Jurkat, Clone E6-1 (cell line): ENCODE measurements around the gene LSAMP.

Experiments used
- DNase-seq: peaks from one replicate; pipeline ENCODE4 v3.0.0-alpha.2; 2011; ENCODE audit warnings: low read depth, low spot score
- H3K4me3 ChIP-seq: 2 replicates; pipeline ENCODE4 v1.5.1; 2011; ENCODE audit warnings: mild to moderate bottlenecking, low read length, control low read depth, moderate library complexity

The LSAMP gene

DNA sequence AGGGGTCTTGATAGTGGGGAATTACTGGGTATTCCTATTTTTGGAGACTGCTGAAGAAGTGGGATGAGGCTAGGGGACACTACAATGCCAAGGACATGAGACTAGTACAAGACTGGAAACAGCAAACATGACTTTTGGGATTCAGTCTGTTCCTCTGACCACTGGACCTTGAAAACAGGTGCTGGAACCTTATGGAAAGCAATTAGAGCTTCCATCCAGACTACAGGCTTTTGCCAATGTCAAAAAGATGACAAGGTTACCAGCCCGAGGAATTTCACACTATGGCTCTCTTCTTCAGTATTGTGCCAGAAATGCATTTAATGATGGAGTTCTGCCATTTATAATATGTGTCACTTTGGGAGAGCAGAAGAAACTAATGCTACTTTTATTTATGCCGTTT lies 539.4 kb downstream of the LSAMP start:
- no peak overlapping the region for H3K4me3 ChIP-seq
- no peak for DNase-seq

GRCh38 chr3:115903843-115904242 lies 541.4 kb downstream of the LSAMP start:
- DNase-seq, result no peak
- no peak overlapping the region for H3K4me3 ChIP-seq

GRCh38 chr3:115901008-115901407 lies 544.3 kb downstream of the LSAMP start:
- DNase-seq, result no peak
- H3K4me3 ChIP-seq, result no peak overlapping the region

- no peak for DNase-seq
- no peak overlapping the region for H3K4me3 ChIP-seq
Observed at GRCh38 chr3:115899535-115899934, 545.8 kb downstream of the LSAMP start.

DNA sequence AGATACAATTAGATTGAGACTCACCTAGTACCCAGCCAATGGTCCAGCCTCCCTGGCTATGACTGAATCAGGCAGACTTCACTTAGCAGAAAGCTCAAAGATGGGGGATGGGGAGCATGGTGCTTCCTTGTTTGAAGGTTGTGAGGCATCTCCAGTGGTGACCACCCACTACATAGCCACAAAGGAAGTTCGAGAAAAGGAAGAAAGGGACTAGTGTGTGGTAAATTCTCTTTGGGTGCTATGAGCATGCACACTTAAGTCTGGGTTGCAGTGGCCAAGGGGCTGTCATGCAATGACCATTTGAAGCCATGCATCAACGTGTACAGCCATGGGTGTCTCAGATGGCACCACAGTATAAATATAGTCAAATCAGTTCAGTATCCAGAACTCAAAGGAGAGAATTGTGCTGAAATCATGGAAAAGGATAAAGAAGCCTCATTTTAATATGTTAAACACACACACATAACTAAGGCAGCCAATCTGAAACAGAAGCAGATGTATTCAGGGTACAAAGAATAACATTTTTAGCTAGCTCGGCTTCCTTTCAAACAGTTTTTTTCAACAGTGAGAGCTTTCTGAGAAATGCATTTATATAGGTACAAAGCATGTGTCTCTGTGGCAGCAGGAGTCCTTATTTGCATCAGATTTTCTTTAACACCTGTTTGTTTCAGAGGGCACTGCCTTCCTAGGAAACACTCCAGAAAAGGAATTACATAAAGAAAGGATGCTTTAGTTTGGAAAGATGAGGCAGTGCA lies 546.5 kb downstream of the LSAMP start:
- H3K4me3 ChIP-seq, result no peak overlapping the region
- DNase-seq, result no peak

DNA sequence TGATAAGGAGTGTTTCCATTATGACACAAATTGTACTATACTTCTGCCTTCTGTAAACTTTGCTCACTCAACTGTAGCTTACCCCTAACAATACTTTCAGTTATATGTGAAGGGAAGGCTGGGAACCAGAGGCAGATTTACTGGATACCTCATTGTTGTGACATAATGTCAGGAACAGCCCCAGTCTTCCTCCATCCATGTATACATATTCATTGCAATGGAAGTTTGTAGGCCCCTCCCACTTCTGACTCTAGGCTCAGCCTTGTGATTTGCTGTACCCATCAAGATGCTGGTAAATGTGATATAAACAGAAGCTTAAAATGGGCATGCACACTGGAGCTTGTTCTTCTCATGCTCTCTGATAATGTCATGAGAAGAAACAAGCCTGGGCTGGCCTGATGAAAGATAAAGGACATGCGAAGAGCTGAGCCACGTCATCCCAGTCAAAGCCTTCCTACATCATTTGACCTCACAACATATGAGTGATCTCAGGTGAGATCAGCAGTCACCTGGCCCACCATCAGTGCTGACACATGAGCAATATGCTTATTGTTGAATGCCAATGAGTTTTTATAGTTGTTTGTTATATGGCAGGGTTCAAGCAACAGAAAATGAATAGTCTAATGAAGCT lies 554.2 kb downstream of the LSAMP start:
- DNase-seq, result no peak
- no peak overlapping the region for H3K4me3 ChIP-seq

GRCh38 chr3:115890579-115890978 lies 554.7 kb downstream of the LSAMP start:
- DNase-seq, result no peak
- no peak overlapping the region for H3K4me3 ChIP-seq

DNA sequence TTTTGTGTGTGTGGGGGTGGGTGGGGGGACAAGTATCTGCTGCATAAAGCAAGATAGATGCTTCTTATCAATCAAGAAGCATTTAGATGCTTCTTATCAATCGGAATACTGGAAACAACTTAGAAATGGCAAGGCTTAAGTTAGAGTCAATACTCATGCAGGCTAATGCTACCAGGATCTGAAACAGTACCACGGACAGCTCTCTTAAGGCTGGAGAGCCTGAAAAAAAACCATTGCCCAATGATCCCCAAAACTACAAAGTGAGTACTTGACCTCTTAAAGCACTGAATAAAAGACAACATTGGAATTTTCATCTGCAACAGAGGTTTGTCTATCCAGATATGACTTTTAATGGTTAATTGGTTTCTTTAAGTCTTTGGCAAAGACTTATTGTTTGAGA lies 559.7 kb downstream of the LSAMP start:
- no peak for DNase-seq
- H3K4me3 ChIP-seq, result no peak overlapping the region

DNA sequence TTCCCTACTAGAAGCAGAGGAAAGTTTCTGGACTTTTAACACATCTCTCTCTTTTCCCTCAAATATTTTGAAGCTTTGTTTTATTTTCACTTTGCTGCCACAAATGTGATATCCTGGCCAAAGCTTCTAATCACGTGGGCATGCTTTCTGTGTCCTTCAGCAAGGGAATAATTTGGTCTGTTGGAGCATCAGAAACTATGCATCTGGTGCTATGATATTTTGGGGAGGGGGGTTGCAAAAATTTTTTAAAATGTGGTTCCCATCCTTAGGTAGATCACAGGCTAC lies 567.7 kb downstream of the LSAMP start:
- H3K4me3 ChIP-seq, result no peak overlapping the region

DNA sequence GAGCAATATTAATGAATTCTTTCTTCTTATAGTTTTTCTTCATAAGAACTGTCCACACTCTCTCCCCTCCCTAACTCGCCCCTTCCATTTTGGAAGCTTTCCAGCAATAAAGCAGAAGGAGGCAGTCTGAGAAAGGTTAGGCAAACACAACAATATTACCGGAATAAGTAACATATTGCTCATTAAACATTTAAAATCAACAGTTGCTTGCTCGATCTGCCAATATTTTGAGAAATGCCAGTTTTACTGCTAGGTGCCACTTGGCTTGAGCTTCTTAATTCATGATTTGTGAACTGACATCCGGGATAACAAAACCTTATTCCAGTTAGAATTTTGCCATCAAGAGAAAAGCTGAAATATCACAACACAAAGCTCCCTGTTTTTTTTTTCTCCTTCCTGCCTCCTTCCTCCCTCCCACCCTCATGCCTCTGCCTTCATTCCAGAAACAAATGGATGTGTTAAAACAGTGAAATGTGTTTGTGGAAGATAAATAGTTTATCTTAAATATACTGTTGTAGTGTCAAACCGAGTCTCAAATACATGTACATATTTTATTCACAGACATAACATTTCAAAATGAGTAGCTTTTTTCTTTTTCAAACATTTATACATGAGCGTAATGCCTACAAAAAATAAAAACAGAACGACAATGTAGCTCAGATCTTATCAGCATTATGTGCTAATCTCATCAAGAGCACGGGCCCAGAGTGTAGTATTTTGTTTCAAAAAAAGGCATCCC lies 568.2 kb downstream of the LSAMP start:
- no peak for DNase-seq
- H3K4me3 ChIP-seq, result no peak overlapping the region

More for the DNA sequence above, 567.7 kb downstream of the LSAMP start:
- no peak for DNase-seq

- no peak overlapping the region for H3K4me3 ChIP-seq
- DNase-seq, result no peak
Observed at GRCh38 chr3:115875460-115875859, 569.8 kb downstream of the LSAMP start.

DNA sequence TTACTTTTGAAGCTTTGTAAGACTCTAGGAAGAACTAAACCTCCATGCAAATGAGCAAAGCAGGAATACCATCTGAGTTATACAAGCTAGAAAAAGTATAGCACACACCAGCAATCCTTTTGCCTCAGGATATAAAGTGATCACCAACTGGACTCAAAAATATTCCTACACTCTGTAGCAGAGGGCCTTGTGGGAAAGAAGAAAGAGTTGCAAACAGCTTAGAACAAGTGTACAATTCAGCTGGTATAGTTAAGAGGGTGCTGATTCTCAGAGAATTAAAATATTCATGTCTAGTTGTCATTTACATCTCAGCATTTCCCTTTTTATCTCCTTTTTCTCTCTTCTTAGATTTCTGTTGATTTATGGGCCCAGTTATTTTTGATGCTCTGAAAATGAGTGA lies 573.6 kb downstream of the LSAMP start:
- H3K4me3 ChIP-seq, result no peak overlapping the region
- DNase-seq, result no peak

GRCh38 chr3:115864911-115865310 lies 580.4 kb downstream of the LSAMP start:
- no peak for DNase-seq
- H3K4me3 ChIP-seq, result no peak overlapping the region

- DNase-seq, result no peak
- H3K4me3 ChIP-seq, result no peak overlapping the region
Observed at GRCh38 chr3:115862849-115863248, 582.4 kb downstream of the LSAMP start.

DNA sequence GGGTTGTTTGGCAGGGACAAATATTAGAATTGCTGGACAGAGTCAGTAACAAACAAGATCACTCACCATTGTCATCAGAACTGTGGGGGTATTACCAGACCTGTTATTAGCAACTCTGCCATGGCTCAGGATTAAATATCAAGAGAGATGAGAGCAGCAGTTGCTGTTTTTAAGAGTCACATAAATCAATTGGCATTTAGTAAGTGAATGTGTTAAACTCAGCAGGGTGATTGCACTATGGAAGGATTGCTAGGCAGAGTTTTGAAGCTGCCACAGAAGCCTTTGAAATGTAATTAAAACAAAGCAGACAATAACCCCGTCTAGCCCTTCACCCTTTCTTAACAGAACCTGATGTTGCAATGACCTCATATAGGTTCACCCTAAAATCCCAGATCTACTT lies 583.2 kb downstream of the LSAMP start:
- DNase-seq, result no peak
- no peak overlapping the region for H3K4me3 ChIP-seq

GRCh38 chr3:115861166-115861733 lies 584.0 kb downstream of the LSAMP start:
- H3K4me3 ChIP-seq, result no peak overlapping the region
- no peak for DNase-seq

DNA sequence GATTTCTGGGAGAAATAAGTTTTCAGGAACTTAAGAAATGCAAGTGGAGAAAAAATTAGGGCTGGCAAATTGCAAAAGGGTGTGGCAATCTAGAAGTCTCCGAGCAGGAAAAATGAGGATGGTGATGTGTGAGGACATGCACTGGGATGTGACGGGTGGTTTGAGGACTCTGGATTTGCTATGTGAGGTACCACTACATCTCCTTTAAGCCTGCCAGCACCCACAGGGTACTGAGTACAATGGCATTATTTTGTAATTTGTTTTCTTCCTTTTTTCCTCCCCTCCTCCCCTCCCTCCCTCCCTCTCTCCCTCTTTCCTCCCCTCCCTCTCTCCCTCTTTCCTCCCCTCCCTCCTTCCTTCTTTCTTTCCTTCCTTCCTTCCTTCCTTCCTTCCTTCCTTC lies 584.5 kb downstream of the LSAMP start:
- no peak for DNase-seq

GRCh38 chr3:115859002-115859807 lies 586.1 kb downstream of the LSAMP start:
- no peak for DNase-seq
- H3K4me3 ChIP-seq, result no peak overlapping the region

More for the DNA sequence above, 584.5 kb downstream of the LSAMP start:
- no peak overlapping the region for H3K4me3 ChIP-seq

- no peak overlapping the region for H3K4me3 ChIP-seq
- no peak for DNase-seq
Observed at GRCh38 chr3:115857518-115858136, 587.7 kb downstream of the LSAMP start.
